ENCODE results near the gene EEF1B2.

GRCh38 chr2:206176901-206177300, 17.2 kb downstream of the EEF1B2 start:
- no peak for TF ChIP-seq CTCF (IDR thresholded peaks at IDR 0.05 in 8 of 11, conservative IDR thresholded peaks at IDR 0.05 in 3 of 11)
- TF ChIP-seq POLR2A (IDR thresholded peaks at IDR 0.05) = no peak
- TF ChIP-seq POLR2AphosphoS5 (IDR thresholded peaks at IDR 0.05) = peak in 1 of 3 donors; percentile 18
